Airway epithelial cell (primary cell): ENCODE measurements around the gene ATP5F1A. TPM values are rescaled to one million over a fixed set of nuclear protein-coding genes. Genes with fewer than 3 reads are reported as not detected.

Source experiments
- total RNA-seq: library from RNA; depleted of rRNA; stranded (reverse); fragments of >200 nt; gene quantifications from 2 replicates; pipeline ENCODE4 v1.2.3, GENCODE V29; 2015

ATP5F1A gene
- 643 and 848 TPM in 2 replicates for total RNA-seq

DNA sequence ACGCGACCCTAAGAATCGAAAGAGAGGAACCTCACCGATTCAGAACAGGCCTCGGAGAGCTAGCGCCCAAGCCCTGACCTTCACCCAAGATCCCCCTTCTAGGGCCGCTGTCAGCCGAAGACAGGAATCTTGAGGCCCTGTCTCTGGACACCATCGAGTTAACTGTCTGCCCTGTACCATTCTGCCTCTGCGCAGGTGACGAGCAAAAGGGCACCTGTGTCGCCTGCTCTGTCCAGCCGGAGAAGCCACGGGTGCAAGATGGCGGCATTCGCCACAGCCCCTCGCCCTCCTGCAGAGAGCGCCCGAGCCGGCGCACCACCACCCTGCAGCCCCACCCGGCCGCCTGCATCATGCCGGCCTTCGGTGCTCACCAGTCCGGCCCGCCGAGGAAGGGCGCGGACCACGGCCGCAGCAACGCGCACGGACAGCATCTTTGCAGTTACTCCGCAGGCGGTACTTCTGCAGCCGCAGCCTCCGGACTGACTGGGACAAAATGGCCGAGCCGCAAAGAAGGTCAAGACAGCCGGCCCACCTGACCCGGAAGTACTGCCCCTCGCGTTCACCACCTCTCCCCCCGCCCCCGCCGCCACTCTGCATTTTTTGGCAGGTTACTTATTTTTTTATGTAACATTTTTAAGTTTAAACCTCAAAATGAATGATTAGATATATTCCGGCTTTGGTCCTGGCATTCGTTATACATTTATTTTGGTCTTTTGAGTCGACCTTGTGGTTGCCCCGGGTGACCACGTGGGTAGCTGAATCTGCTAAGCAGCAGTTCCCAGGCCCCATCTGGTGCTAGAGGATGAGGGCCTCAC is at the start of gene ATP5F1A:
TSS of gene ATP5F1A (minus strand) at position 496 of the 815 bp plus-strand sequence. CDS start at position 431, 65 bp downstream.

GRCh38 chr18:46104128-46104911 is 6.2 kb upstream of the ATP5F1A start, which contains the start of gene HAUS1:
Gene HAUS1 (plus strand): TSS chr18:46104385. CDS start chr18:46104412, 27 bp downstream.

GRCh38 chr18:46071653-46072375 is 26.3 kb downstream of the ATP5F1A start, which contains the start of gene PSTPIP2:
Gene PSTPIP2 (minus strand): TSS chr18:46072260. CDS start chr18:46072188, 72 bp downstream.

Other genes with a start within 250 kb of the ATP5F1A start
- gene EPG5, start 131.0 kb downstream of the ATP5F1A start, total RNA-seq, result 6.7 and 12.4 TPM in 2 replicates
- gene PSTPIP2, start 26.0 kb downstream of the ATP5F1A start, total RNA-seq, result 17.2 and 20.2 TPM in 2 replicates
- gene HAUS1, start 6.1 kb upstream of the ATP5F1A start, total RNA-seq, result 51.4 and 77.1 TPM in 2 replicates